CD14-positive monocyte (primary cell): Measurements from ENCODE around the gene AP1S1. TPM values are rescaled to one million over a fixed set of nuclear protein-coding genes. Genes with fewer than 3 reads are reported as not detected.

ENCODE experiments used
- DNase-seq, 3 donors: peaks; one replicate each; pipeline ENCODE4 v3.0.0-alpha.2; 2011 to 2022
- H2AFZ ChIP-seq: 2 replicates; pipeline ENCODE4 v1.6.0; 2012; ENCODE audit warnings: mild to moderate bottlenecking, low read depth, low read length, inconsistent platforms; ENCODE audit not compliant: insufficient read depth, poor library complexity, severe bottlenecking
- H3K27ac ChIP-seq, 2 donors: 1 replicate in 1 of 2; 2 replicates in 1 of 2; pipeline ENCODE4 v1.5.1; 2012 to 2013; ENCODE audit warnings: low read length in 2 of 2, control low read depth in 1 of 2, inconsistent platforms in 1 of 2, low read depth in 1 of 2, mild to moderate bottlenecking in 1 of 2
- H3K27me3 ChIP-seq, 2 donors: one replicate each; pipeline versions ENCODE4 v1.6.0 to v1.6.1; 2011 to 2013; ENCODE audit warnings: low read length in 2 of 2; ENCODE audit not compliant: control insufficient read depth in 2 of 2, insufficient read depth in 2 of 2
- H3K36me3 ChIP-seq, 2 donors: replicated peaks in 1 of 2; 1 replicate in 1 of 2; 2 replicates in 1 of 2; pipeline versions ENCODE4 v1.5.1 to v1.6.1; 2012 to 2013; ENCODE audit warnings: low read length in 2 of 2, control low read depth in 1 of 2, inconsistent platforms in 1 of 2, mild to moderate bottlenecking in 1 of 2; ENCODE audit not compliant: insufficient read depth in 2 of 2, control insufficient read depth in 1 of 2
- H3K4me1 ChIP-seq, 2 donors: 1 replicate in 1 of 2; 2 replicates in 1 of 2; pipeline versions ENCODE4 v1.5.1 to v1.6.1; 2012 to 2013; ENCODE audit warnings: low read length in 2 of 2, control low read depth in 1 of 2, inconsistent platforms in 1 of 2, mild to moderate bottlenecking in 1 of 2, moderate library complexity in 1 of 2; ENCODE audit not compliant: insufficient read depth in 2 of 2, control insufficient read depth in 1 of 2
- H3K4me2 ChIP-seq: replicated peaks from 2 replicates; pipeline ENCODE3; 2012; ENCODE audit warnings: low read length, moderate library complexity, mild to moderate bottlenecking; ENCODE audit not compliant: poor library complexity, severe bottlenecking; ENCODE audit errors: extremely low read depth
- H3K4me3 ChIP-seq, 3 experiments: fragments of 200-600 bp in 1 of 3; sonication (generic) in 1 of 3; replicated peaks in 1 of 3; 1 replicate in 2 of 3; 2 replicates in 1 of 3; pipeline ENCODE4 v1.5.1; 2011 to 2013; ENCODE audit warnings: low read length in 3 of 3, mild to moderate bottlenecking in 3 of 3, control low read depth in 2 of 3, low read depth in 2 of 3, inconsistent platforms in 1 of 3, moderate library complexity in 1 of 3
- H3K79me2 ChIP-seq: 2 replicates; pipeline ENCODE4 v1.6.0; 2012; ENCODE audit warnings: mild to moderate bottlenecking, control low read depth, inconsistent platforms, low read length, moderate library complexity; ENCODE audit not compliant: insufficient read depth
- H3K9ac ChIP-seq: 2 replicates; pipeline ENCODE4 v1.6.0; 2017; ENCODE audit warnings: low read length, mild to moderate bottlenecking; ENCODE audit not compliant: insufficient read depth, poor library complexity, severe bottlenecking
- H3K9me3 ChIP-seq, 2 donors: replicated peaks in 1 of 2; 1 replicate in 1 of 2; 2 replicates in 1 of 2; pipeline versions ENCODE4 v1.5.1 to v1.6.1; 2012 to 2013; ENCODE audit warnings: low read length in 2 of 2, control low read depth in 1 of 2; ENCODE audit not compliant: control insufficient read depth in 1 of 2, insufficient read depth in 1 of 2
- H4K20me1 ChIP-seq: 2 replicates; pipeline ENCODE4 v1.6.0; 2012; ENCODE audit warnings: mild to moderate bottlenecking, low read length, control low read depth, moderate library complexity; ENCODE audit not compliant: insufficient read depth
- H3K27ac Mint-ChIP-seq, 7 donors: one replicate each; pipeline ENCODE4 v1.8.0; 2020; ENCODE audit warnings: mild to moderate bottlenecking in 7 of 7, mixed read lengths in 7 of 7, moderate library complexity in 6 of 7, inconsistent platforms in 2 of 7
- H3K27me3 Mint-ChIP-seq, 3 donors: one replicate each; pipeline ENCODE4 v1.8.0; 2021 to 2022; ENCODE audit warnings: low read depth in 3 of 3, mild to moderate bottlenecking in 3 of 3, mixed read lengths in 3 of 3, moderate library complexity in 3 of 3, inconsistent platforms in 1 of 3
- H3K36me3 Mint-ChIP-seq, 2 donors: one replicate each; pipeline ENCODE4 v1.8.0; 2020; ENCODE audit warnings: mixed read lengths in 2 of 2, inconsistent platforms in 1 of 2, mild to moderate bottlenecking in 1 of 2
- H3K4me1 Mint-ChIP-seq: one replicate; pipeline ENCODE4 v1.8.0; 2020; ENCODE audit warnings: mild to moderate bottlenecking, mixed read lengths
- H3K4me3 Mint-ChIP-seq, 2 donors: one replicate each; pipeline ENCODE4 v1.8.0; 2020; ENCODE audit warnings: mild to moderate bottlenecking in 2 of 2, mixed read lengths in 2 of 2, moderate library complexity in 1 of 2
- H3K9me3 Mint-ChIP-seq, 7 donors: one replicate each; pipeline ENCODE4 v1.8.0; 2020 to 2022; ENCODE audit warnings: mixed read lengths in 7 of 7, mild to moderate bottlenecking in 6 of 7, moderate library complexity in 6 of 7, inconsistent platforms in 2 of 7
- CTCF ChIP-seq: fragments of 200-600 bp; IDR thresholded peaks from one replicate; pipeline ENCODE4 v1.8.0; 2022; ENCODE audit warnings: antibody characterized with exemption, mild to moderate bottlenecking
- WGBS: methylation state at CpG from one replicate; pipeline ENCODE4 v1.1.5; 2013; ENCODE audit warnings: missing lambda C conversion rate; ENCODE audit not compliant: insufficient coverage; 5-methylcytosine and 5-hydroxymethylcytosine counted together
- intact Hi-C, 2 donors: fragments of 100-400 bp; cut with micrococcal nuclease; formaldehyde crosslinking; loops; one replicate each; pipeline versions ENCODE4 v1.15.0 to v1.15.1; 2023
- polyA plus RNA-seq, 3 donors: library from polyadenylated mRNA; depleted of rRNA in 1 of 3; unstranded in 2 of 3; stranded (reverse) in 1 of 3; fragments of 300-500 nt in 2 of 3; fragments of >200 nt in 1 of 3; fragmentation: Illumina TruSeq in 2 of 3; gene quantifications; 1 replicate in 2 of 3; 2 replicates in 1 of 3; pipeline ENCODE4 v1.2.3, GENCODE V29; 2012 to 2021

Gene AP1S1
- polyA plus RNA-seq, 3 donors: 10.1 to 21.3 (median 10.9) TPM

DNA sequence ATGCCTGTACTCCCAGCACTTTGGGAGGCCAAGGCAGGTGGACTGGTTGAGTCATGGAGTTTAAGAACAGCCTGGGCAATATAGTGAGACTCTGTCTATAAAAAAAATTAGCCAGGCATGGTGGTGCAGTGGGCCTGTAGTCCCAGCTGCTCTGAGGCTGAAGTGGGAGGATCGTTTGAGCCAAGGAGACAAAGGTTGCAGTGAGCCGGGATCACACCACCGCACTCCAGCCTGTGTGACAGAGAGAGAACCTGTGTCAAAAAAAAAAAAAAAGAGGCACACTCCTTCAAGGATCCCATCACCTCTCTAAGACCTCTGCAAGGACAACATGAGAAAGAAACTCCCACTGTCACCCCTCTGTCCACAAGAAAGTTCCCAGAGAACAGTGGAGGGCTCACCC, 21.4 kb downstream of the AP1S1 start:
- Mint-ChIP-seq H3K9me3 (peaks cover 6 to 43% (median 24%) of the 10 kb centered on the region in 7 donors), H3K4me3 (peak overlapping the region in 1 of 2 donors; percentile 87), H3K36me3 (peaks cover 10 to 18% of the 10 kb centered on the region in 2 donors), H3K4me1 (peaks cover 32% of the 10 kb centered on the region), H3K27ac (no peak overlapping the region), H3K27me3 (peaks cover 96 to 100% (median 98%) of the 10 kb centered on the region in 3 donors)
- H3K4me2 ChIP-seq: no peak overlapping the region
- intact Hi-C loops: no loop called here
- H3K9me3 ChIP-seq: peaks cover 5 to 46% of the 10 kb centered on the region in 2 donors
- no peak overlapping the region for H3K27ac ChIP-seq
- DNase-seq: no peak
- no peaks in the 10 kb centered on the region for H3K36me3 ChIP-seq
- H3K27me3 ChIP-seq: peaks cover 79 to 98% of the 10 kb centered on the region in 2 donors
- no peak overlapping the region for H2AFZ ChIP-seq
- WGBS: 0% methylated on average over 1 of the region's 3 CpGs
- no peaks in the 10 kb centered on the region for H4K20me1 ChIP-seq
- H3K4me3 ChIP-seq: no peak overlapping the region
- H3K79me2 ChIP-seq: no peaks in the 10 kb centered on the region
- H3K4me1 ChIP-seq: peaks cover 27 to 31% of the 10 kb centered on the region in 2 donors
- H3K9ac ChIP-seq: no peak overlapping the region
- TF ChIP-seq CTCF: no peak

- H3K27ac ChIP-seq: no peak overlapping the region
- no peak overlapping the region for H3K27ac Mint-ChIP-seq
- H3K36me3 ChIP-seq: no peaks in the 10 kb centered on the region
- H3K27me3 Mint-ChIP-seq: peaks cover 93 to 100% (median 98%) of the 10 kb centered on the region in 3 donors
- peaks cover 5 to 35% of the 10 kb centered on the region in 2 donors for H3K9me3 ChIP-seq
- DNase-seq: no peak
- peaks cover 9 to 41% (median 24%) of the 10 kb centered on the region in 7 donors for H3K9me3 Mint-ChIP-seq
- H3K36me3 Mint-ChIP-seq: peaks cover 5 to 12% of the 10 kb centered on the region in 2 donors
- 90% methylated on average over 2 of the region's 2 CpGs for WGBS
- peaks cover 16% of the 10 kb centered on the region in 2 donors for H3K4me1 ChIP-seq
- intact Hi-C loops: no loop called here
- no peak overlapping the region for H3K9ac ChIP-seq
- H3K27me3 ChIP-seq: peaks cover 67 to 95% of the 10 kb centered on the region in 2 donors
- H4K20me1 ChIP-seq: no peaks in the 10 kb centered on the region
- peak overlapping the region in 1 of 2 donors; percentile 76 for H3K4me3 Mint-ChIP-seq
- no peak overlapping the region for H3K4me3 ChIP-seq
- H2AFZ ChIP-seq: no peak overlapping the region
- no peak for TF ChIP-seq CTCF
- H3K4me2 ChIP-seq: no peak overlapping the region
- H3K79me2 ChIP-seq: no peaks in the 10 kb centered on the region
- H3K4me1 Mint-ChIP-seq: peaks cover 24% of the 10 kb centered on the region
These were observed 23.4 kb downstream of the AP1S1 start for GRCh38 chr7:101177644-101178043.
